HT1080 (cell line): ENCODE data around the gene IQCE. TPM values are rescaled to one million over a fixed set of nuclear protein-coding genes. Genes with fewer than 3 reads are reported as not detected.

Experiments used
- DNase-seq: peaks from one replicate; pipeline ENCODE4 v3.0.0-alpha.2; 2015; ENCODE audit warnings: low read depth
- total RNA-seq: library from RNA; depleted of rRNA; stranded (reverse); fragments of >200 nt; shearing (Covaris generic); gene quantifications from 2 replicates; pipeline ENCODE4 v1.2.3, GENCODE V29; 2014

IQCE gene
- total RNA-seq, 1 experiment from 2014 or later, result 5.2 TPM

GRCh38 chr7:2613098-2613930, 54.5 kb downstream of the IQCE start:
- no peak for DNase-seq

- no peak for DNase-seq
These were observed 55.3 kb downstream of the IQCE start for GRCh38 chr7:2613931-2614600.

DNA sequence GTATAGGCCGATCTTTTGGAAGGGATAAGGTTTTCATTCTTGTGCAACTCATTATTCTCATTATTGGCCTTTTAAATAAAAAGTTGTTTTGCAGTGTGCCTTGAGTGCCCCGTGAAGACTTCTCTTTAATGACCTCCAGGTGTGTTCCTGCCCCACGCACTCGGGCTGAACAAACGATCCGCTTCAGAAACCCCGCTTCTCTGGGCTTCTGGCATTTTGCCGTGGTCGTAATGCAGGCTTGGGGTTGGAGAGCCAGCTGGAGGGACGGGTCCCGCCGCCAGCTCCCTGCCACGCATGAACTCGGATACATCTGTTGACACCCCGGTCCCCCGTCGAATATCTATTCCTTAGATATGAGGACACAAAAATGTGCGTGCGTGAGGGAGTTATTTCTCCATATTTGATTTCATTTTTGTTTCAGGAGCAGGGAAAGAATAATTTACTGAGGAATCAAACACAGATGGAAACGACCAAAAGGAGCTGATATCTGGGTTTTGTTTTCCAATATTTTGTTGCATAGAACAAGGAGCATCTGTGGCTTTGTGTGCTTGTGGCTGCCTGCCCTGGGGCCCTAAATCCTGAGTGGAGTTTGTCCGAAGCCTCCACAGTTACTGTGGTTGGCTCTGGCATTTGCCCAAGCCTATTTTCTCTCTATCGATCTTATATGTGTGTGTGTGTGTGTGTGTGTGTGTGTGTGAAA, 56.0 kb downstream of the IQCE start:
- no peak for DNase-seq

DNA sequence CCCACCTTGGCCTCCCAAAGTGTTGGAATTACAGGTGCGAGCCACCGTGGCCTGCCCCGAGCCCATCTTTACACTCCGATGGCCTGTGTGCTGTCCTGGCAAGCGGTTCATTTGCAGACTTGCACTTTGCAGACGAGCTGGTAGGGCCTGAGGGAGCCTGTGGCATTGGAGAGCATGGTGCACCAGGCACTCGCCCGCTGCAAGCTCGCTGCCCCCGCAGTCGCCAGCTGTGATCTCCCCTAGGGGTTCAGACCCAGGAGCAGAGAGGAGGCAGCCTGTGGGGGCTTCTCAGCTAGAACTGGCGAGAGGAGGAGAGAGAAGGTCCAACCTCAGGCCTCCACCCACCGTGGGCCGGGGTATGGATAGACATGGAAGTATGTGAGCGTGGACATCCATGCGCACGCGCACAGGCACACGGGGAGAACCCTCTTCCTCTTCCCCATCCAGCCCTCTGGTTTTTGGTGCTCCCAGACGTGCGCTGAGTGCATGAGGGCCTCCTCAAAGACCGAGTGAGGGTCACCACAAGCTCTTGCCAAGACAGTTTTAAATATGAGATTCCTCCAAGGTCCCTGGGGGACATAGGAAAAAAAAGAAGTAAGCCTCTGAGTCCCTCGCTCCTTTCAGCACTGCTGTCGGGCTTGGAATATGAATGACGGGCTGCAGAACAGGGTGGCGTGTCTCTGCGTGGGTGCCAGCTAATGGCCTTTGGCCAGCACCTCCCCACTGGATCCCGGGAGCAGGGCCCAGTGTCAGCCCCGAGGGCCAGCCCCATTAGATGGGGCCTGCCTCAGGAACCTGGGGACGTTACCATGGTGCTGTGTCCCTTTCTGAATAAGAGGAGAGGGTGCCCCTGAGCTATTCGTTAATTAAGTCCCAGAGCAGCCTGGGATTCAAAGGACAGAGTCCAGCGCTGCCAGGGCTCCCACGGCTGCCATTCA, 57.9 kb downstream of the IQCE start:
- no peak for DNase-seq

GRCh38 chr7:2617325-2617905, 58.6 kb downstream of the IQCE start:
- DNase-seq, result no peak

- DNase-seq, result no peak
These were observed 60.3 kb downstream of the IQCE start for GRCh38 chr7:2619116-2619515.

DNA sequence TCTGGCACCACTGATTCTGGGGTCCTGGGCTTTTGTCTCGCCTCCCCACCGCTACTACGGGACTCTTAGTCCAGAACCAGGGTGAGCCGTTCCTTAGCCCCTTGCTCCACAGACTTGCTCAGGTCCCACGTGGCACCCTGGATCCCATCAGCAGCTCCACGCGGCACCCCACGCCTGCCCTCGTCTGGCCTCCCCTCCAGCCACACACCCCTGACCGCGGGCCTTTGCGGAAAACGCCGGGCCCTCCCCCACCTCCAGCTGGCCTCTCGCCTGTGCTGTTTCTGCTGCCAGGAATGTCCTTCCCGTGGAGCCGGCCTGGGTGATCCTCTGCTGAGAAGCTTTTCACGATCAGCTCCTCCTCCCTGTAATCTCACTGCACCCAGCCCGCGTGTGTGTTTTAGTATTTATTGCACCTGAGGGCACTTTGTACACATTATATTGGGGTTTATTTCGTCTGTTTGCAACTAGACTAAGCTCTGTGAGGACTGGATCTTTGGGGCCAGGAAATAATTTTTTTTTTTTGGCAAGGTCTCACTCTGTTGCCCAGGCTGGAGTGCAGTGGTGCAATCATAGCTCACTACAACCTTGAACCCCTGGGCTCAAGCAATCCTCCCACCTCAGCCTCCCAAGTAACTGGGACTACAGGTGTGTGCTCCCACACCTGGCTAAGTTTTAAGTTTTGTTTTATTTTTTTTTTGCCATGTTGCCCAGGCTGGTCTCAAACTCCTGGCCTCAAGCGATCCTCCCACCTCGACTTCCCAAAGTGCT, 62.5 kb downstream of the IQCE start:
- no peak for DNase-seq

- DNase-seq, result no peak
These were observed 63.3 kb downstream of the IQCE start for GRCh38 chr7:2621948-2622640.

- no peak for DNase-seq
These were observed 64.3 kb downstream of the IQCE start for GRCh38 chr7:2622869-2623697.

- no peak for DNase-seq
These were observed 64.9 kb downstream of the IQCE start for GRCh38 chr7:2623698-2624014.

DNA sequence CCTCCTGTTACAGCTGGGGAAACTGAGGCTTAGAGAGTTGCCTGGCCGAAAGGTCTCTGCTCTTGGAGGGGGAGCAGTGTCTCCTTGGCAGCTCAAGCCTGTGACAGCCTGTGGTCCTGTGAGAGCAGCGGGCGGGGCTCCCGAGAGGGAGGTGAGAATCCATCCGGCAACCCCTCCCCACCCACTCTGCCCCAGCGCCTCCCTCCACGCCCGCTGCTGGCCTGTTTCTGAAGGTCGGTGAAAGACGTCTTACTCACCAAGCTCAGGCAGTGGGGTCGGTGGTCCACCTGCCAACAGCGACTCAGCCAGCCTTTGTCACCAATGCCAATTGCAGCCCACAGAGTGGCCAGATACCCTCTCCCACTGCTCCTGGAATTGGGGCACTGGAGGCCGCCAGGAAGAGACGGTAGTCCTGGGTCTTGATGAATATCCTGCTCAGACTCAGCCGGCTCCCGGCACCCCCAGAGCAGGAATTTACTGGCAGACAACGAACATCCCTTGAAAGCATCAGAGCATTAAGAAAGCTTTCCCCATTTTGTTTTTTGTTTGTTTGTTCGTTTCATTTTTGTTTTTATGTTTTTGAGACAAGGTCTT, 65.6 kb downstream of the IQCE start:
- no peak for DNase-seq

DNA sequence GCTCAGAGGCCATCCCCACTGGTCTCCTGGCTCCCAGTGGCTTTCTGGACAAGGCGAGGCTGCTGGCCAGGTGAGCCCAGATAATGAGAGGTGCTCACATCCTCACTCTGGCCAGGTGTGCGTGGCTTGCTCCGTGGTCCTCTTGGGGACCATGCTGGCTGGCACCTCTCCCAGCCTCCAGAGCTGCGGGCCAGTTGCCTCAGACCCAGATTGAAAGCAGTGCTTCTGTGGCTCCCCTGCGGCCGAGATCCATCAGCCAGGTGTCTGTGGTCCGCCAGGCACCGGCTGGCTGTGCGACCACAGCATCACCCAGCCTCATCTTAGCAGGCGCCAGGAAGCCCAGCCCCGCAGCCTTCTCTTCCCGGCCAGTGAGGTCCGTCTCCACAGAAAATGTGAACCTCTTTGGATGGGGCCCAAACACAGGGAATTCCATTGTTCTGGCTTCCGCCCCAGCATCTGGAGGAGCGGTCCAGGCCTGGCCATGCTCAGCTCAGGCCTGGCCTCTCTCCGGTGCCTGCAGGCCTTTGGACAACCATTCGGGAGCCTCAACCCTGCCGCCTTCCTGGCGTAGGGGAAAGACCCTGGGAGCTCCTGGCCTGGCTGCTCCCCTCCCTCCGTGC, 67.8 kb downstream of the IQCE start:
- no peak for DNase-seq

DNA sequence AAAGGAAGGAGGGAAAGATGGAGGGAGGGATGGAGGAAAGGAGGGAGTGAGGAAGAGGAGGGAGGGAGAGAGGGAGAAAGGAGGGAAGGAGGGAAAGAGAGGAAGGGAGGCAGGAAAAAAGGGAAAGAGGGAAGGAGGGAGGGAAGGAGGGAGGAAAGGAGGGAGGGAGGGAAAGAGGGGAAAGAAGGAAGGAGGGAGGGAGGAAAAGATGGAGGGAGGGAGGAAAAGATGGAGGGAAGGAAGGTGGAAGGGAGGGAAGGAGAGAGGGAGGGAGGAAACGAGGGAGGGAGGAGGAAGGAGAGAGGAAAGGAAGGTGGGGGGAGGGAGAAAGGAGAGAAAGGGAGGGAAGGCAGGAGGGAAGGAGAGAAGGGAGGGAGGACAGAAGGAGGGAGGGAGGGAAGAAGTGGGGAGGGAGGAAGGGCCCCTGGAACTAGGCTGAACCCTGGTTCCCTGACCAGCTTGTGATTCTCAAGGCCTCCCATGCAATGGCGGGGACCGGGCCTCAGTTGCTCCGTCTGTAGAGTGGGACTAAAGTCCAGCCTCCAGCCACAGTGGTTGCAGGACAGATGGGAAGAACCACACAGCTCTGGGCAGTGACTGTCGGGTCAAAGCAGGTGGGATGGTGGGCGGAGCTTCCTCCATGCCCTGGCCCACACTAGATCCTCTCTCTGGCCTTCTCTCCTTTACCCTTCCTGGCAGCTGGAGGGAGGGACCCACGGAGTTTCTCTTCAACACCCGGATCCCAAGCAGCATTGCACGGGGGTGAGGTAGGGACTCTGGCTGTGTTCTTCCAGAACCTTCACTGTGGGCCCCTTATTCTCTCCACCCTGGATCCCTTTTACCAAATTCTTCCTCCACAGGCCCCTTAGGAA, 68.7 kb downstream of the IQCE start:
- no peak for DNase-seq

DNA sequence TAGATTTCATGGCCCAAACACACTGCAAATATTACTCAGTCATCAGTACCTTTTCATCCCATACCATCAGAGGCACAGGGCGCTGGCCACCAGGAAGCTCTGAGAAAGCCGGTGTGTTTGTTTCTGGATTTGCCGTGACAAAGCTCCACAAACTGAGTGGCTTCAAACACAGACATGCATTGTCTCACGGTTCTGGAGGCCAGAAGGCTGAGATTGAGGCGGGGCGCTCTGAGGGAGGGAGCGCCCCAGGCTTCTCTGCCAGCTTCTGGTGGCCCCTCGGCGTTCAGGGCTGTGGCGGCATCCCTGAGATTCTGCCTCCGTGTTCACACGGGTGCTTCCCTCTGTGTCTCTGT, 69.3 kb downstream of the IQCE start:
- DNase-seq, result peak; percentile 16

DNA sequence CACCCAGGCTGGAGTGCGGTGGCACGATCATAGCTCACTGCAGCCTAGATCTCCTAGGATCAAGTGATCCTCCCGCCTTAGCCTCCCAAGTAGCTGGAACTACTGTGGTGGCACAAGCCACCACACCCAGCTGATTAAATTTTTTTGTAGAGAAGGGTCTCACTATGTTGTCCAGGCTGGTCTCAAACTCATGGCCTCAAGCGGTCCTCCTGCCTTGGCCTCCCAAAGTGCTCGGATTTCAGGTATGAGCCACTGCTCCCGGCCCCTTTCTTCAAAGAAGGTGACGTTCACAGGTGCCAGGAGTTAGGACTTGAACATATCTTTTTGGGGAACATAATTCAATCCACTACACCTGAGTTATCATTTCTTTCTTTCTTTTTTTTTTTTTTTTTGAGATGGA, 70.1 kb downstream of the IQCE start:
- DNase-seq, result no peak

DNA sequence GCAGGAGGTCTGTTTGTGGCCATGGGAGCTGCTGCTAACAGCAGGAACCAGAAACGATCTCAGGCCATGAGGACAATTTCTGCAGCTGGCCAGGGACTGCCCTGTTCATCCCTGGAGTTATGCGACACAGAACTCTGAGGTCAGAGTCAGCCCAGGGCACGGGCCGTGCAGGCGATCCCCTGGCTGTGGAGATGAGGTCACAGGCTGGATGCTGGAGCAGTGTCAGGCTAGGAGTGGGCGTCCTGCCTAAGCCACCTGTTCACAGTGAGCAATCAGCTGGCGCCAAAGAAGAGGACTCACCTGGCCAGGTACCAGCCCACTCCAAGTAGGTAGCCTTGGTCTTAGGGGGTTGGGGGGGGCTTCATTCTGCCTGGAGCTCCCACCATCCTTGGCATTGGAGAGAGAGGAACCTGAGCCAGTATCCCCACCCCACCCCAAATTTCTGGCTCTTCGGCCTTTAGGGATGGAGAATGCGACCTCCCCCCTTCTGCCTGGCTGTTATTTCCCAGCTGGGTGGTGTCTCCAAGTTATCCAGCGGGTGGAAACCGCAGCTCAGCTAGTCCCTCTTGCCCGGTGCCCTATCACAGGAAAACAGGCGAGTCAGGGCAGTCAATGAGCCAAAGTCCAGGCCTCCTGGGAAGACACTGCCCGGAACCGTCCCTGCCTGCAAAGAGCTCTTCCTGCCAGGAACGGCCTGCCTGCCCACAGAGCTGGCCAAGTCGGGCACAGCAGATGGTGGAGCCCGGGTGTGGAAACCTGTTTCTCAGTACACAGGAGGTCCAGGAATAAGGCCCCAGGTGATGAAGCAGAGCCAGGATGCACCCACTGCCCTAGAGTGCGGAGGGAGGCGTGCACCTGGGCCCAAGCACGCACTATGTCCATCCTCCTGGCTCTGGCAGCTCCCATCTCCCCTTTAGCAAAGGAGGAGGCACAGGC, 71.2 kb downstream of the IQCE start:
- peak; percentile 50 for DNase-seq
